GM04503 (cell line): ENCODE results near the gene CPEB1.

Experiments
- DNase-seq: peaks from one replicate; pipeline ENCODE4 v3.0.0-alpha.2; 2012; ENCODE audit warnings: low read depth

CPEB1 gene

DNA sequence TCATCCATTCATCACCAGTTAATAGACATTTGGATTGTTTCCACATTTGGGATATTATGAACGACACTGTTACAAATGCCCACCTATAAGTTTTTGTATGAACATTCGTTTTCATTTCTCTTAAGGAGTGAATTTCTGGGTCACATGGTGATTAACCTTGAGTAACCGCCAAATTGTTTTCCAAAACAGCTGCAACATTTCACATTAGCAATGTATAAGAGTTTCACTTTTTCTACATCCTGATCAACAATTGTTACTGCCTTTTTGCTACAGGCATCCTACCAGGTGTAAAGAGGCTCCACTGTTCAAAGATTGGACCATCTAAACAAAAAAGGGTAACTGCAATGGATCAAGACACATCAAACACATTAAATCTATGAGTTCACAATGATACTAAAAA lies 52.0 kb downstream of the CPEB1 start:
- DNase-seq: no peak

DNA sequence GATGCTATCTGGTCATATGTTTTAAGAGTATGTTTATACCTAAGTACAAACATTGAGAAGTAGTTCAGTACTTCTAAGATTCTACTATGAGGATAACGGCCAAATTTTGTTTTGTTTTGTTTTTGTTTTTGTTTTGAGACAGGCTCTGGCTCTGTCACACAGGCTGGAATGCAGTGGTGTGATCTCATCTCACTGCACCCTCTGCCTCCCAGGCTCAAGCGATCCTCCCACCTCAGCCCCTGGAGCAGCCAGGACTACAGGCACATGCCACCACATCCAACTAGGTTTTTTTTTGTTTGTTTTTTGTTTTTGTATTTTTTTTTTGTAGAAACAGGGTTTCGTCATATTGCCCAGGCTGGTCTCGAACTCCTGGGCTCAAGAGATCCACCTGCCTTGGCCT lies 59.4 kb downstream of the CPEB1 start:
- DNase-seq: no peak

GRCh38 chr15:82585072-82585471 lies 62.1 kb downstream of the CPEB1 start:
- DNase-seq: peak; percentile 31

DNA sequence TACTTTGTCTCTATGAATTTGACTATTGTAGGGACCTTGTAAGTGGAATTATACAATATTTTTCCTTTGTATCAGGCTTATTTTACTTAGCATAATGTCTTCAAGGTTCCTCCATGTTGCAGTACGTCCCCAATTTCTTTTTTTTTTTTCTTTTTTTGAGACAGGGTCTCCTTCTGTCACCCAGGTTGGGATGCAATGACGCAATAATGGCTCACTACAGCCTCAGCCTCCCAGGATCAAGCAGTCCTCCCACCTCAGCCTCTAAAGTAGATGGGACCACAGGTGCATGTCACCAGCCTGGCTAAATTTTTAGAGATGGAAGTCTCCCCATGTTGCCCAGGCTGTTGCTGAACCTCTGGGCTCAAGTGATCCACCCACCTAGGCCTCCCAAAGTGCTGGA lies 66.5 kb downstream of the CPEB1 start:
- DNase-seq: no peak

- DNase-seq: no peak
Observed at GRCh38 chr15:82575335-82575734, 71.8 kb downstream of the CPEB1 start.

DNA sequence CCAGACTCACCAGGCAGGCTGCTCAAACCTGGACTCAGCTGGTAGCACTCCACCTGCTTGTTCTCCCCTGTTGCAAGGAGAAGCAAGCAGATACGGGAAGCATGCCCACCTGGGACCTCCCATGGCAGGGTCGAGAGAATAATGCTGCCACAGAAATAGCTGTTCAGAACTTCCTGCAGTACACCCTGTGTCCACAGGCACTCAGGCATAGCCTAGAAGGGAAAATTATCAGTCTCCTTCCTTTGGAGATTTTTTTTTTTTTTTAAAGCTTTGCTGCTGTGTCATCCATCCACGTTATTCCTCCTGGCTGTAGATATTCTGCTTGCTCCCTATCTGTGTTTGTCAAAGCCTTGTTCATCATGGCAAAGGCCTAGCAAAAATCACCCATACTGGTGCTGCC lies 74.2 kb downstream of the CPEB1 start:
- DNase-seq: no peak

DNA sequence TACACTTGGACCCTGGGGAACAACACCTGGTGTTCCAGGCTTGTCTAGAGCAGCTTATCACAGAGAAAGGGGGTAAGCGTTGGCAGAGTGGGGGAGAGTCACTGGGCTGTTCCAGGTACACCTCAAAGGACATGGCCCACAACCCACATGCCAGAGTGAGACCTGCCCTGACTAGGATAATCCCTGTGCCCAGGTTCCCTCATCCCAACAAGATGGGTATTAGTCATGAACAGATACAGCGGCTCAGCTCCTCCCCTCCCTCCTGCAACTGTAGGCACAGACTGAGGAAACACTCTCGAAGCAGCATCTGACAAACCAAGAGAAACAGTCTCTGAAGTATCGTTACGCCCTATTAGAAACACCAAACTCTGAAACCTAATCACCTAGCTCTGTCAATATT lies 74.9 kb downstream of the CPEB1 start:
- no peak for DNase-seq

GRCh38 chr15:82571722-82572222 lies 75.4 kb downstream of the CPEB1 start:
- DNase-seq: peak; percentile 47

DNA sequence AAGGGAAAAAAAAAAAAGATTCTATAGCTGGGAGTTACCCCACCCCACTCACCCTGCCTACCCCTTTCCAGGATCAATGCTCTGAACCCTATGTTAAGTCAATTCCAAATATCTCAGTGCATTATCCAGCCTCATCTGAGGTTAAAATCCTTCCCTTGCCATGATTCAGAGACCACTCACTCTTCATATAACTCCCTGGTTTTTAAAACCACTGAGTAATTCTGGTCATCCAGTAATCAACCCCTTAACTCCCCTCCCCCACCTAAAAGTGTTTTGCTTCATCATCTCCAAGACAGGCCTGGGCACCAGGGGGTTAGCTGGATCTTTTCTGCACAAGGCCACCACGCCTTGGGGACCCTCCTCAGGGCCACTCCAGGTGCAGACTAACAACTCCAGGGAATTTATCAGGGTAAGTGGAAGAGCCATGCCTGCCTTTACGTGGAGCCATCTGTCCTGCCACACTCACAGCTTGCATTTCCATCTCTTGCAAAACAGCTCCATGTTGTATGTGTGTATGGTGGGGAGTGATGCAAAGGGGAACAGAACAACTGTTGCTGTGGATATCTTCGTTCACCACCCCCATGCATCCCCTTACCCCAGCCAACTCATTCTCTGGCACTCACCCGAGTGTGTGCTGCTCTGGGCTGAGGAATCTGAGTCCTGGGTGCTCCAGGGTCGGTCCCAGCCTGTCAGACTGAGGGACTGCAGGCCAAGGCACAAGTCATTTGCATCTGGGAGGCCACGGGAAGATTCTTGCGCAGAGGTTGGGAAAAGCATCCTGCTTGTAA lies 76.2 kb downstream of the CPEB1 start:
- DNase-seq: no peak

DNA sequence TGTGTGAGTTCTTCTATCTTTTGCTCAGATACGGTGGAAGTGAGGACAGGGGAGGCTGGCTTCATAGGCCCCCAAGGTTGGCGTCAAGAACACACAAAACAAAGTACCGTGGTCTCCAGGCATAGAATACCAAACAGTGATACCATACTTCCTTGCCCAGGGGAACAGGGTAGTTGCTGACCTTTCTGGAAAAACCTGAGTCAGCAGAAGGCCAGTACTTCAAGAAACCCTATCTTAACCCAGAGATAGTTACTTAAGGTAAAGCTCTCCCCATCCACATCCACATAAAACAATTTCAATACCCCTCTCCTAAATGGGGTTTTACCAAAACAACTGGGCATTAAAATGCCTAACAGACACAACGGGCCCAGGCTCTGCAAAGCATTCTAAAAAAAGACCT lies 77.3 kb downstream of the CPEB1 start:
- DNase-seq: no peak

- DNase-seq: no peak
Observed at GRCh38 chr15:82568986-82569385, 78.2 kb downstream of the CPEB1 start.

GRCh38 chr15:82567661-82568060 lies 79.5 kb downstream of the CPEB1 start:
- no peak for DNase-seq

GRCh38 chr15:82566690-82567089 lies 80.5 kb downstream of the CPEB1 start:
- no peak for DNase-seq

DNA sequence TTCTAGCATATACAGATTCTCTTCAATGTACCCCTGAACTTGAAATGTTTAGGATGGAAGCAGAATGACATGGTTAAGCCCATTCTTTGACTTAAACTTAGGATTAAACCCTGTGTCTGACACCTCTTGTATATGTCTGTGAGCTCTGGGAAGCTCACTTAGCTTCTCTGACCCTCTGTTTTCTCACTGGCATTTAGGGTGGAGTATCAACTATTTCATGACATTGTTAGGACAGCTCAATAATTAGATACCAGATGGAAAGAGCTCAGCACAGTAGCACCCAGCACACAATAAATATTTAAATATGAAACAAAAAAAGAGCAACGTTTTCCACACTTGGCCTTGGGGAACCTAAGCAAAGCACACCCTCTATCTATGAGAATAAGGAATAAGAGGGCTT lies 88.7 kb downstream of the CPEB1 start:
- no peak for DNase-seq

DNA sequence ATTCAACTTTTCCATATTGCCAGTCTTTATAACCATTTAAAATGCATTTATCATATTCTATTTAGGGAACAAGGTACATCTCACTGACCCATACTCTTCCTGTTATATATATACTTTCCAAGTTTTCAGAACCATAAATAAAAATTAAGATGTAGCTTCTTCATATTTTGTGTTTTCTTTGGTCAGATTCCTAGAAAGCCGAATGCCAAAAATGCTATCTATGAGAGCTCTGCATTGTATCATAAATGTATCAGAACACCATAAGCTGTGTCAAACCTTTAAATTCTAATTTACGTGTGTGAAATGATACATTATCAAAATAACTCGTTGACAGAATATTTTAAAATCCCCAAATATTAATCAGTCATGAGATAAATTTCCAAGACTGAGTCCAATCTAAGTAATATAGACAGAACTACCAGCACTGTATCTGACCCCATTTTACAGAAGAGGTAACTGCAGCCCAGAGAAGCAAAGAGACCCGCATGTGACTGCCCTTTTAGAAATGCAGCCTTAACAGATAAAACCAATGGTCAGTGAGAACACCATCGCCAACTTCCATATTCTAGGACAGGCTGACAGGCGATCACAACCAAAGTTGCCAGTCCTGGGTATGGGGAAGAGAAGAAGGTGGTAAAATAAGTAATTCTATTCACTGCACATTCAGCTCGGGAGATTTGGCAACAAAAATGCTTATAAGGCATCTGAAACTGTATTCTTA lies 90.7 kb downstream of the CPEB1 start:
- DNase-seq: no peak

DNA sequence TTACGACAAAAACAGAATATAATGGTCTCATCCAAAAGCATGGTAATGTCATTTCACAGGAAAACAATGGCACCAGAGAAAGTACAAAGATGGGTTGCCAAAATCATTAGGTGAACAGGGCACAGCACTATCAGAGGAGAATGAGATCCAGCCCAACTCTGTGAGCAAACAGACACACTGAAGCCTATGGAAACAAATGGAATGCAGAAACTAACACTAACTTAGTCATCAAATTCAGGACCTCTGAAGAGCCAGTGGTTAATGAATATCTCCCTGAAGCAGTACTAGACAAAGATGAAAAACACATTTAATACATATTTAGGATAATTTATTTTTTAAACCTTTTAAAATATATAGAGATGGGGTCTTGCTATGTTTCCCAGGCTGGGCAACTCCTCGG lies 92.3 kb downstream of the CPEB1 start:
- DNase-seq: no peak

GRCh38 chr15:82554351-82554750 lies 92.8 kb downstream of the CPEB1 start:
- no peak for DNase-seq

DNA sequence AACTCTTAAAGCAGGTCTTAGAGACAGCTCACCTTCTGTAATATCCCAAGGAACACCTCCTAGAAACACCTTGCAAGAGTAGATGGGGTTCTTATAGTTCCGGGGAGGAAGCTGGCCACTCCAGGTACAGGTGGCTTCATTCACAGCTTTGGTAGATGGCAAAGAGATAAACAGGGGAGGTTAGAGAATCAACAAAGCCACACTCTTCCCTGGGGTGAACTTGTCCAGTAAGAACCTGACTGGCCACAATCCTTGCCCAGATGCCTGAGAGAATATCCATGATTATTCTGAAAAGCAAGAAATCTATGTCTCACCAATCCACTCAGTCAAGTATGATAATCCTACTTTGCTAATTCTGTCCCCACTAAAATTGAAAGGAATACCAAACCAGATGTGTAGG lies 93.3 kb downstream of the CPEB1 start:
- no peak for DNase-seq

GRCh38 chr15:82552861-82553260 lies 94.3 kb downstream of the CPEB1 start:
- DNase-seq: no peak

DNA sequence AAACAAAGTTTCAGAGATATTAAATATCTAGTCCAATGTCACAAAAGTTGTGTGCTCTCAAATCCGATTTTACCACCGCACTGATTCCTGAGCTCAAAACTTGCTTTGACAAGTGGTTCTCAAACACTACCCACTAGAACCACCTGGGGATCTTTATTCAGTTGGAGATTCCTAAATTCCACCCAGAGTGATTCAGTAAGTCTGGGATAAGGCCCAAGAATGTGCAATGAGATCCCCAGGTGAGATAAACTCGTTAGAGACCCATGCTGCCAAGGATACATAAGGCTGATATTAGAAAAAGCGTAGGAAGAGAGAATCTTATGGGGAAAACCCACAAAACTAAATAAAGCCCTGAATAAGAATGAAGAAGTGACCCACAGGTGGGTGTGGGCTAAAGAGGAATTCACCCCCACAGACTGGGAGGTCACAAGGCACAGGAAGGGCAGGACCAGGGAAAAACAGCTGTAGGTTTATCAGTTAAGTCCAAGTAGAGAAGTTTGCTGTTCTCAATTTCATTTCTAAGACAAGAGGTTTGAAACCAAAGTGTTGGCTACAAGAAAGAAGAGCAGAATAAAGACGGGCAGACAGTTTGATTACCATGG lies 95.4 kb downstream of the CPEB1 start:
- no peak for DNase-seq

- DNase-seq: no peak
Observed at GRCh38 chr15:82549199-82549665, 97.9 kb downstream of the CPEB1 start.

DNA sequence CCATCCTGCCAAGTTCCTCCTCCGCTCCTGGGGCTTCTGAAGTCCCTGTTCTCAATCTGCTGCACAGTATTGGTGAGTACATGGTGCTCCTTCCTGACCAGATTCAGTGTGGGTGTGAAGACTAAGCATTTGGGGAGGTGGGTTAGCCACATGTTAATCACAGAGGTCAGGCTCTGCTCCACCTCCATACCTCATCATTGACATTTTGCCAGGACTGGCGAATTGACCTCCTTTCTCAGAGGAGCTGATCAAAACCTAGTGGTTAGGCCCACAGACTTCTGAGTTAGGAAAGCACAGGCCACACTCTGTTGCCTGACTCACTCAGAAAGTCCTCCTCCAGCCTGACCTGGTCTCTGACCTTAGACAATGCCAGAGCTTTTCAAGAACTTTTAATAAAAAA lies 98.5 kb downstream of the CPEB1 start:
- DNase-seq: no peak

DNA sequence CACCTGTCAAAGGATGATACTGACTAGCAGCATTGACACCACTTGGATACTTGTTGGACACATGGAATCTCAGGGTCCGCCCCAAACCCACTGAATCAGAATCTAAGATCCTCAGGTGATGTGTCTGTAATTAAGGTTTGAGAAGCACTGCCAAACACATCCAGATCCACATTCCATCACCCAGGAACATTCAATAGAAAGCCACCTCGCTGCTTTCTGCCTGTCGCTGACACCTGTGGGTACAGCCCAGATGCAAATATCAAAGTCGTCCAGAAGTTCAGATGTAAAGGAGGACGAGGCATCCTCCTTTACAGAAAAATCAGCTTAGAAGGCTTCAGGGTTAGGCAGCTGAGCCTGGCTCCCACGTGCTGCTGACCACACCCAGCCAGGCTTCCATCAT lies 101.7 kb downstream of the CPEB1 start:
- no peak for DNase-seq
